ENCODE measurements around the gene FMNL1. TPM values are rescaled to one million over a fixed set of nuclear protein-coding genes. Genes with fewer than 3 reads are reported as not detected.

FMNL1 gene
- total RNA-seq, 1 experiment from 2014 or later = 3.0 TPM

DNA sequence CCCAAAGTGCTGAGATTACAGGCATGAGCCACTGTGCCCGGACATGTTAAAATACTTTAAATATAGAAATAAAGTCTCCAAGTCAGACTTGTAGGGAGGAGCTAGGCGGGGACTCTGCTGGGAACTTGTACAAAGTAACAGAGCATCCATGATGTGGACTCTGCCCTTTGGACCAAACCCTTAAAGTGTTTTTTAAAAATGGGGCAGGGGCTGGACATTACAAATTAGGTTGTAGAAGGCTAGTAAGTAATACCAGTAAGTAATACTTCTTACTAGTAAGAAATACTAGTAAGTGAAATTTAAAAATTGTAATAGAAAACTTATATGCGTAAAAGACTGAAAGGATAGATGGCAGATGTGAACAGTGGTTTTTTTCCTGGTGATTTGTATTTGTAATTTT lies 49.9 kb downstream of the FMNL1 start:
- Mint-ChIP-seq H3K9me3 (ENCODE audit: unreplicated experiment) (no peaks in the 10 kb centered on the region), H3K27ac (ENCODE audit: unreplicated experiment) (no peak overlapping the region), H3K36me3 (ENCODE audit: insufficient read depth, unreplicated experiment) (peaks cover 41% of the 10 kb centered on the region), H3K4me3 (ENCODE audit: unreplicated experiment) (no peak overlapping the region), H3K27me3 (ENCODE audit: insufficient read depth, unreplicated experiment) (no peaks in the 10 kb centered on the region), H3K4me1 (ENCODE audit: low read depth, unreplicated experiment) (no peaks in the 10 kb centered on the region)
- Histone ChIP-seq H3K9me3 (no peaks in the 10 kb centered on the region), H3K36me3 (ENCODE audit: control insufficient read depth, insufficient read depth, low read length) (no peaks in the 10 kb centered on the region; the same call in none of the 2 replicates), H3K27me3 (replicated peaks; ENCODE audit: control insufficient read depth, insufficient read depth, low read length) (no peaks in the 10 kb centered on the region), H3K4me3 (ENCODE audit: low read depth, low read length) (no peak overlapping the region), H3K4me1 (no peaks in the 10 kb centered on the region)
- intact Hi-C loops (cut with micrococcal nuclease; ENCODE audit: unreplicated experiment) = no loop called here
- POLR2A ChIA-PET = no interaction called here
- DNase-seq = no peak
- CTCF ChIA-PET = interaction anchor here (0.6 to 1.1 kb wide), 3 partner anchors 53 to 154 kb away, joined by 3 to 5 read pairs (median 4); no protein-coding TSS in a partner anchor
- TF ChIP-seq, protein P1, sequence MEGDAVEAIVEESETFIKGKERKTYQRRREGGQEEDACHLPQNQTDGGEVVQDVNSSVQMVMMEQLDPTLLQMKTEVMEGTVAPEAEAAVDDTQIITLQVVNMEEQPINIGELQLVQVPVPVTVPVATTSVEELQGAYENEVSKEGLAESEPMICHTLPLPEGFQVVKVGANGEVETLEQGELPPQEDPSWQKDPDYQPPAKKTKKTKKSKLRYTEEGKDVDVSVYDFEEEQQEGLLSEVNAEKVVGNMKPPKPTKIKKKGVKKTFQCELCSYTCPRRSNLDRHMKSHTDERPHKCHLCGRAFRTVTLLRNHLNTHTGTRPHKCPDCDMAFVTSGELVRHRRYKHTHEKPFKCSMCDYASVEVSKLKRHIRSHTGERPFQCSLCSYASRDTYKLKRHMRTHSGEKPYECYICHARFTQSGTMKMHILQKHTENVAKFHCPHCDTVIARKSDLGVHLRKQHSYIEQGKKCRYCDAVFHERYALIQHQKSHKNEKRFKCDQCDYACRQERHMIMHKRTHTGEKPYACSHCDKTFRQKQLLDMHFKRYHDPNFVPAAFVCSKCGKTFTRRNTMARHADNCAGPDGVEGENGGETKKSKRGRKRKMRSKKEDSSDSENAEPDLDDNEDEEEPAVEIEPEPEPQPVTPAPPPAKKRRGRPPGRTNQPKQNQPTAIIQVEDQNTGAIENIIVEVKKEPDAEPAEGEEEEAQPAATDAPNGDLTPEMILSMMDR (IDR thresholded peaks at IDR 0.05; ENCODE audit: insufficient read depth in 1 of 2, low read depth in 1 of 2, low read length in 1 of 2, severe bottlenecking in 1 of 2, unreplicated experiment in 1 of 2) = no peak
- BruUV-seq (replicated peaks) = no TSS peak

DNA sequence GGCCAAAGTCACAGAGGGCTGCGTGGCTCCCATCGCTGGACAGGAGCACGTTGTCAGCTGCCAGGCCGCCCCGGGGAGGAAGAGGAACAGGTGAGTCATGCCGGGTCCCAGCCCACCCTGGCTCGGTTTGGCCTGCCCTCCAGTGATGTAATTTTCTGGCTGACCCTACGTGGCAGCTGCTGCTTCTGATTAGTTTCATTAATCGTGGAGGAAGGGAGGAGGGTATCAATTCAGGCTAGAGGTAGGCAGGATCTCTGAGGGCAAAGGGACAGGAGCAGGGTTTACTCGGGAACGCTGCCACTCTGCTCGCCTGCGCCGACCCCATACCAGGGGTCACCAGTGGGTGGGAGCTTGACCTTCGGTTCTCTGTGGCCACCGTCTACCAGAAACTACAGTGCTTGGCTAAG lies 51.9 kb downstream of the FMNL1 start:
- no peaks in the 10 kb centered on the region for H3K9me3 Mint-ChIP-seq (ENCODE audit: unreplicated experiment)
- ChIA-PET CTCF (interaction anchor here (0.6 kb wide), 1 partner anchor 397 kb away, joined by 4 read pairs; no protein-coding TSS in a partner anchor), POLR2A (no interaction called here)
- no peak overlapping the region for H3K4me3 Mint-ChIP-seq (ENCODE audit: unreplicated experiment)
- intact Hi-C loops (cut with micrococcal nuclease; ENCODE audit: unreplicated experiment) = no loop called here
- no peaks in the 10 kb centered on the region for H3K27me3 Mint-ChIP-seq (ENCODE audit: insufficient read depth, unreplicated experiment)
- Histone ChIP-seq H3K4me1 (peaks cover 11% of the 10 kb centered on the region), H3K4me3 (ENCODE audit: low read depth, low read length) (no peak overlapping the region), H3K9me3 (no peaks in the 10 kb centered on the region), H3K27me3 (replicated peaks; ENCODE audit: control insufficient read depth, insufficient read depth, low read length) (no peaks in the 10 kb centered on the region), H3K36me3 (ENCODE audit: control insufficient read depth, insufficient read depth, low read length) (no peaks in the 10 kb centered on the region; the same call in none of the 2 replicates)
- H3K36me3 Mint-ChIP-seq (ENCODE audit: insufficient read depth, unreplicated experiment) = peaks cover 34% of the 10 kb centered on the region
- no TSS peak for BruUV-seq (replicated peaks)
- no peak overlapping the region for H3K27ac Mint-ChIP-seq (ENCODE audit: unreplicated experiment)
- TF ChIP-seq, protein P1 (IDR thresholded peaks at IDR 0.05; ENCODE audit: insufficient read depth in 1 of 2, low read depth in 1 of 2, low read length in 1 of 2, severe bottlenecking in 1 of 2, unreplicated experiment in 1 of 2) = no peak
- peaks cover 12% of the 10 kb centered on the region for H3K4me1 Mint-ChIP-seq (ENCODE audit: low read depth, unreplicated experiment)
- no peak for DNase-seq

DNA sequence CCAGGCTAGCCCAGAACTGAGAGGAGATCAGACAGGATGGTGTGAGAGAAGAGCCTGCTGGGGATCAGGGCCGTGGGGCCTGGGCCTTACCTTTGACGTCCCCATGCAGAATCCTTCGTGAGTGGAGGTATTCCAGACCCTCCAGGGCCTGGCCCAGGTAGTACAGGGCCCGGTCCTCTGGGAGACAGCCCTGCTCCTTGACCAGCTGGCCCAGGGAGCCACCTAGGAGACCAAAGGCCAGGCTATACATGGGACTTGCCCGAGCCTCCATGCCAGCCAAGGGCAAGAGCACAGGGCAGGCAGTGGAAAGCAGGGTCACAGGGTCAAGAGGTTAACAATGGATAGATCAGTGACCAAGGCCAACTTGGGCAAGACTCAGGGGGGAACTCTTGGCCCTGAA lies 52.3 kb downstream of the FMNL1 start:
- intact Hi-C loops (cut with micrococcal nuclease; ENCODE audit: unreplicated experiment) = no loop called here
- CTCF ChIA-PET = interaction anchor here (1.1 to 1.3 kb wide), 3 partner anchors 37 to 115 kb away, joined by 3 read pairs; no protein-coding TSS in a partner anchor
- BruUV-seq (replicated peaks) = no TSS peak

More for the DNA sequence above, 52.3 kb downstream of the FMNL1 start:
- Mint-ChIP-seq H3K9me3 (ENCODE audit: unreplicated experiment) (no peaks in the 10 kb centered on the region), H3K4me1 (ENCODE audit: low read depth, unreplicated experiment) (peaks cover 12% of the 10 kb centered on the region), H3K4me3 (ENCODE audit: unreplicated experiment) (no peak overlapping the region), H3K27me3 (ENCODE audit: insufficient read depth, unreplicated experiment) (no peaks in the 10 kb centered on the region), H3K27ac (ENCODE audit: unreplicated experiment) (no peak overlapping the region), H3K36me3 (ENCODE audit: insufficient read depth, unreplicated experiment) (peaks cover 37% of the 10 kb centered on the region)
- no peaks in the 10 kb centered on the region; the same call in none of the 2 replicates for H3K36me3 ChIP-seq (ENCODE audit: control insufficient read depth, insufficient read depth, low read length)
- DNase-seq = no peak
- H3K4me1 ChIP-seq = peaks cover 11% of the 10 kb centered on the region
- no peaks in the 10 kb centered on the region for H3K9me3 ChIP-seq
- POLR2A ChIA-PET = no interaction called here
- TF ChIP-seq, protein P1 (IDR thresholded peaks at IDR 0.05; ENCODE audit: insufficient read depth in 1 of 2, low read depth in 1 of 2, low read length in 1 of 2, severe bottlenecking in 1 of 2, unreplicated experiment in 1 of 2) = no peak
- no peak overlapping the region for H3K4me3 ChIP-seq (ENCODE audit: low read depth, low read length)
- no peaks in the 10 kb centered on the region for H3K27me3 ChIP-seq (replicated peaks; ENCODE audit: control insufficient read depth, insufficient read depth, low read length)
